Hindlimb muscle (tissue), 1 donor: ENCODE data around the gene FARS2. TPM values are rescaled to one million over a fixed set of nuclear protein-coding genes. Genes with fewer than 3 reads are reported as not detected.
"Not testable (repeated sequence)": the region's sequence is repeated elsewhere in the genome, so short reads cannot be mapped to it uniquely, and the experiment has no call there.

ENCODE experiments used
- DNase-seq: peaks from one replicate; pipeline ENCODE4 v3.0.0-alpha.2; 2013
- polyA plus RNA-seq: library from polyadenylated mRNA; unstranded; fragments of 120-200 nt; gene quantifications from one replicate; pipeline ENCODE4 v1.2.1, GENCODE V29; 2013; ENCODE audit not compliant: insufficient read length

FARS2 gene
- polyA plus RNA-seq, 1 donor: 12.0 TPM

GRCh38 chr6:5541751-5542432 is 280.6 kb downstream of the FARS2 start:
- no peak for DNase-seq

- DNase-seq: no peak
Measured at GRCh38 chr6:5547556-5547955, 286.2 kb downstream of the FARS2 start.

DNA sequence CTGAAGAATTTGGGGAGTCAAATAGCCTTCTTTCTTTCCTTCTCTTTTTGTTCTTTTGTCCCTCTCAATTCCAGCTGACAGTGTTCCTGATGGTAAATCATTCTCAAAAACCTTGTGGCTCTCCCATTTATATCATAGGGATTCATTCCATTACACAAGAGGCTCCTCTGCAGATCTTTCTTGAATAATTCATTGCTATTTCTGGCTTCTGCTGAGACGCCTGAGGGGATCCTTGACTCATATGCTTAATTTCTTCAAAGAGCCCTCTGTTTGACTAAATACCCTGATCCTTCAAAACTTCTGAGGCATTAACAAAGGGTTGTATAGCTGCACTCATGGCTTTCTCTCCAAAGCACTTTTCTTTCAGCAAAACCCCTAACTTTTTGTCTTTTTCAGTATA is 289.3 kb downstream of the FARS2 start:
- no peak for DNase-seq

- no peak for DNase-seq
Measured at GRCh38 chr6:5552243-5552642, 290.9 kb downstream of the FARS2 start.

- DNase-seq: no peak
Measured at GRCh38 chr6:5553767-5554166, 292.5 kb downstream of the FARS2 start.

- no peak for DNase-seq
Measured at GRCh38 chr6:5554226-5554625, 292.9 kb downstream of the FARS2 start.

DNA sequence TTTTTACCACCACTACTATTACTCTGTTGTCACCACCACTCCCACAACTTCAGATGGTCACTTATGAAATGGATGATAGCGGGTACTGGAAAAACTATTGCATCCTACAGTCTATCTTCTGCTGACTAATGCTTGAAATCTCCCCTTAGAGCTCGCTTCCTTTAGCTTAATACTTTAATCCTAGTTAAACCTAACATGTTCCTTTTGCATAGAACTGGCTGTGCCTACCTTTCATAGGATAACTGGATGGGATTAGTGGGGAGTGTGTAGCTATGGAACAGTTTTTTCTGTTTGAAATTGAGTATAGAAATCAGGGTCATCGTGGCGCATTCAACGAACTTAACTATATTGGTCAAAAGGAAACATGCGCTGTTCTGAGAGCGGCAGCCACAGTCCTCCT is 294.7 kb downstream of the FARS2 start:
- DNase-seq: no peak

DNA sequence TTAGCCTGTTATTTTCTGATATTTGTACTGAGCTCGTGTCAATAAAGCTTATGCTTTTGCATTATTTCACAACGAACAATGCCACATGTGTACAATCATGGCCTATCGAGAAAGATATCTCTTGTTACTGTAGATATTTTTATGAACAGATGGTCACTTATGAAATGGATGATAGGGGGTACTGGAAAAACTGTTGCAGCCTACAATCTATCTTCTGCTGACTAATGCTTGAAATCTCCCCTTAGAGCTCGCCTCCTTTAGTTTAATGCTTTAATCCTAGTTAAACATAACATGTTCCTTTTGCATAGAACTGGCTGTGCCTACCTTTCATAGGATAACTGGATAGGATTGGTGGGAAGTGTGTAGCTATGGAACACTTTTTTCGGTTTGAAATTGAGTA is 296.2 kb downstream of the FARS2 start:
- DNase-seq: no peak

- no peak for DNase-seq
Measured at GRCh38 chr6:5559651-5560050, 298.3 kb downstream of the FARS2 start.

- DNase-seq: no peak
Measured at GRCh38 chr6:5562277-5562676, 301.0 kb downstream of the FARS2 start.

DNA sequence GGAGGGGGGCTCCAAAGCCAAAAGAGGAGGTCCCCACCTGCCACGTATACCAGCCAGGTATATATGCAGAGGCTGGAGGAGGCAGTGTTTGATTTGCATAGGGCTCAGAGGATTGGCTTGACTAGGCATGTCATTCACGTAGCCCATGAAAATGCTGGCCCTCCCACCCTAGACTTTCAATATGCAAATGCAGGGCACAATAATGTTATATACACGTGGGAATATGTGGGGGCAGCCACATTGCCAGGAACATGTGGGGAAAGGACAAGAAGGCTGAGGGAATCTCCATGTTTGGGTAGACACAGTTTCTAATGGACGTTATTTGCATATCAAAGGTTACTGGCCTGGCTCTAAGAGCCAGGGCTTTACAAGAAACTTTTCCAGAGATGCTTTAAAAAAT is 301.8 kb downstream of the FARS2 start:
- DNase-seq: no peak

- DNase-seq: not testable (repeated sequence)
Measured at GRCh38 chr6:5564746-5565145, 303.4 kb downstream of the FARS2 start.

GRCh38 chr6:5565971-5566370 is 304.7 kb downstream of the FARS2 start:
- no peak for DNase-seq

DNA sequence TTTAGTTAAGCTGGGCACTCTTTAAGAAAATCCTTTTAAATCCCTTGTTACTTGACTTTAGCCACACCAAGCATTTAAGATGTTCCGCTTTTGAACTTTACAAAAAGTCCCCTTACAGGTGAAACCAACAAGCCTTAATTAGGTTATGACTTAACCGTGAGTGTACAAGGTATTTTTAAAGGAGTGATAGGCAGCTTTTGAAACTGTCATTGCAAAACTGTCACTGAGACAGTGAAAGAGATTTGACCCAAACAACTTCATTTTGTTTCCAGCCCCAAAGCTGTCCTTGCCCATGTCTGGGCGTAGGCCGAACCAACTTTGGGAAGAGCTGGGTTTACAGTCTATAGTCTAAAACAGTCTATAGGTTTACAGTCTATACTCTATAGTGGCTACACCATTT is 305.4 kb downstream of the FARS2 start:
- DNase-seq: no peak

DNA sequence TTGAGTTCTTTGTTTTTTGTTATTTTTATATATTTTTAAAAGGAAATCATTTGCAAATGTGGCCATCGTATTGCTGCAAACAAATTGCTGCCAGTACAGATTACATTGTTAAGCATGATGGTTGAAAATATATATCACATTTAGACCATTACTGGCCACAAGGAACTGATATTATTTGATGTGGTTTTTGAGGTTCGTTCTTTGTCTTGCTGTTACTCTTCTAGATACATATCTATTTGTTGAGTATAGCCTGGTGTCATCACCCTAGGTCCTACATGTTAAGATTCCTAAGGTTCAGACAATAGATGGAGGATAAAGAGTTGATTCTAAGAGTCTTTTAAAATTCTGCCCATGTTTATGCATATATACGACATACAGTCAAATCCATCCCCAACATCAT is 306.0 kb downstream of the FARS2 start:
- DNase-seq: no peak

GRCh38 chr6:5567890-5568289 is 306.6 kb downstream of the FARS2 start:
- DNase-seq: no peak

DNA sequence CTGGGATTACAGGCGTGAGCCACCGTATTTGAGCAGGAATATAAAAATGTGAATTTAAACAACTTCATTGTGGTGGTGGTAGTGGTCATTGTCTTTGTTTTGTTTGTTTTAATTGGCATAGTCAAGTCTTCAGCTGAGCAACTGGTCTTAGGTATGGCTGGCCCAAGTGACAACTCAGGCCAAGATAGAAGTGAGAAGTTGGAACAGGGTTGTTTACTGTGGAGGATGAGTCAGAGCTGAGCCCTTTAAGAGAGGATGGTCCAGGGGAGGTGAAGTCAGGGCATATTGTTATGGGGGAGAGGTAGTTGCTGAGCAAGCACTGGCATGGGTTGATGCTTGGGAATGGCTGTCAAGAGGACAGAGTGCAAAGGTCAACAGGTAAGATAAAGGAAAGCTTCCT is 308.2 kb downstream of the FARS2 start:
- no peak for DNase-seq

GRCh38 chr6:5570641-5571040 is 309.3 kb downstream of the FARS2 start:
- no peak for DNase-seq

DNA sequence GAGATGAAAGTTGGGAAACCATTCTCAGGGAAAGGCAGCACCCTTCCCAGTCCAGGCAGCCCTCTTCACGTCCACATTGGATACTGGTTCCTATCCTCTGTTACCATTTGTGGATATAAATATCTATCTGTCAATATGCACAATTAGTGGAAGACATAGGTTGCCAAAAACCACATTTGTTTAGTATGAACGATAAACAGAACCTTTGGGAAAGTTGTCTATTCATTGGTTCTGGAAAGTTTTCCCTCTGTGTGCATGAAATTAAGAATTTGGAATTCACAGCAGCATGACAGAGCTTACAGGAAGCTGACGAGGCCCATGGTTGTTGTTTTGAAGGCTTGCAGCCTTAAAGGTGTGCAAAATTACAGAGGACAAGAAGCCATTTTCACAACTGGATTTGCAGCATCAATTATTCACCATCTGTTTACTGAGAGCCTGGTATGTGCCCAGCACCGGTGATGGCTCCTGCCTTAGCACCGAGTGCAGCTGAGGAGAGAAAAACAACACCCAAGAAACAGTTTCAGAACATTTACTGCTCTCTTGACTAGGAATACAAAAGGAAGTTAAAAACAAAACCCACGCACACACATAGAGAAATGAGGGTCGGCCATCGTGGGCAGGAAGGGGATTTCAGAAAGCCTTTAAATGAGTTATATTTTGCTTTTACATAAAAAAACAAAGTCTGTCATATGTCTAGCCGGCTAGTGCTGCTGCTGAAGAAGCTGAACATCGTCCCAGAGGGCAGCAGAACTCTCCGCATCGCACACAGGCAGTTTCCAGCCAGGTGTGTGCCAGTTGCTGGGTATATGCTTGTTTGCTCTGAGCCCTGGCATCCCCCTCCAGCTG is 319.6 kb downstream of the FARS2 start:
- DNase-seq: no peak

DNA sequence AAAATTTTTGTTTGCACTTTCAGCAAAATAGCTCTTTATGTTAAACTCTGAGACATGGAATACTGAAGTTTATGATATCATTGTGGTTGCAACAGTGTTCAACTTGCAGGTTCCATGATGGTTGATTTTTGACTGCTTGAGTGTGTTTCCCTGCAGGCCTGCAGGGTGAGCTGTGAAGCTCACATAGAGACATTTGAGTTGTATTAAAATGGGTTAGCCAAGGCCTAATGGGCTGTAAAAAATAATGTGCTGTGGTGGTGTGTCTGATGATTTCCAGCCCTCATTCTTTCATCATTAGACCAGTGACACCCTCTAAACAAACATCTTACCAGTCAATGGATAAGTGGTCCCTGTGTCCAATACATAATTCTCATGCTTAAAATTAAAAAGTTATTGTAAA is 321.4 kb downstream of the FARS2 start:
- no peak for DNase-seq

DNA sequence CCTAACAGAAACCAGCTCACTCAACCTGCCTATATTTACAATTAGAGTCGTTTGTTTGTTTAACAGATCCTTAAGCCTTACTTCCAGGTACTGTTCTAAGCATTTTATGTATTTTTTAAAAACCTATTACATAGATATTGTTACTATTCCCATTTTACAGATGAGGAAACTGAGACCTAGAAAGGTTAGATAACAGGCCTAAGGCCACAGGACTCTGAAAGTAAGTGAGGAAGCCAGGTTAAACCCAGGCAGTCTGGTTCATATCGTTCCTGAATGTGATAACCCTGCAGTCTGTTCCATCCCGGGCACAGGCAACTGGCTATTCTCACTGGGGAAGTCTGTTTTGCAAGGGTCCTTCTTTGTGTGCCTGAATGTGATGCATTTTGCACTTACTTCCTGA is 322.2 kb downstream of the FARS2 start:
- DNase-seq: no peak

DNA sequence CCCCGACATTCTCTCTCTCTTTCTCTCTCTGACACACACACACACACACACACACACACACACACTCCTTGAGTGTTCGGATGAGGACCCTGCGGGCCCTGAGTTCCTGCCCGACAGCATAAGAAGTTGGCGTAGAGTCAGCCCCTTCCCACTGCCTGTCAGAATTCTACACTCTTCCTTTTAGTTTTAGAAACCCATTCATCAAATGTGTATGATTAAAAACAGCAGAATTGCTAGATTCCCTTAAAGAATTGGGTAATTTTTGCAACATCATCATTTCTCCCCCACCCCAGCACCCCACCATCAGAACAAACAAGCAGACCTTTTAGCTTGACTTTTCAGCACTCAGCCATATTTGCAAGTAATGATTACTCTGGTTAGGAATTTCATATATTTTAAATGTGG is 322.8 kb downstream of the FARS2 start:
- DNase-seq: peak; percentile 25

GRCh38 chr6:5587648-5588047 is 326.3 kb downstream of the FARS2 start:
- no peak for DNase-seq

DNA sequence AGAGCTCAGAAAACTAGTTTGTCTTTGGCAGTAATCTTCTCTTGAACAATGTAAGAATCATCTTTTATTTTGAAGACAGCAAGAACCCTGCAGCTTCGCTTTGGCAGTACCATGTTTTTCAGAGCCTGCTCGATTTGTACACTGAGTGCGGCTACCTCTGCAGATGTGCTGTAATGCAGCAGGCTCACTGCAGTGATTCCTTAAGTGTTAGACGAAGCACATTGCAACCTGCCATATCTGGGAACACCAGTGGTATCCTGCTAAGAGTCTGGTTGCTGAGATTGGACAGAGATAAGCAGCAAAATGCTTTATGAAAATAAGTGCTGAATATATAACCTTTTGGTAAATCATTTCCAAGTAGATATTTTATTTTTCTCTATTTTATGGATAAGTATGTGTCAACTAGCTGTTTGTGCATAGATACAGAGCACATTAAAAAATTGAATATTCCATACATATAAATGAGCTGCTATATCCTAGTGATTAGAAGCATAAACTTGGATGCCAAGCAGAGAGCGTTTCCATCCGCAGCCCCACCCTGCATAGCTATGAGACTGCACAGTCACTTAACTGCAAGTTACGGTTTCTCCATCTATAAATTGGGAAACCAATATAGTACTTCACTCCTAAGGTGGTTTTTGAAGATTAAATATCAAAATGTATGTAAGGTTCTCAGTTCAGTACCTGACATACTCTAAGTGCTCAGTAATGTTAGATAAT is 328.3 kb downstream of the FARS2 start:
- DNase-seq: no peak
